Nucleus accumbens (tissue), 56 donors: ENCODE measurements around the gene DNMT3B.
"Not testable (repeated sequence)": the region's sequence is repeated elsewhere in the genome, so short reads cannot be mapped to it uniquely, and the experiment has no call there.

Source experiments
- DNase-seq, 56 donors: peaks; one replicate each; lab custom pipeline; 2025; lab: John Stamatoyannopoulos, UW

The DNMT3B gene

DNA sequence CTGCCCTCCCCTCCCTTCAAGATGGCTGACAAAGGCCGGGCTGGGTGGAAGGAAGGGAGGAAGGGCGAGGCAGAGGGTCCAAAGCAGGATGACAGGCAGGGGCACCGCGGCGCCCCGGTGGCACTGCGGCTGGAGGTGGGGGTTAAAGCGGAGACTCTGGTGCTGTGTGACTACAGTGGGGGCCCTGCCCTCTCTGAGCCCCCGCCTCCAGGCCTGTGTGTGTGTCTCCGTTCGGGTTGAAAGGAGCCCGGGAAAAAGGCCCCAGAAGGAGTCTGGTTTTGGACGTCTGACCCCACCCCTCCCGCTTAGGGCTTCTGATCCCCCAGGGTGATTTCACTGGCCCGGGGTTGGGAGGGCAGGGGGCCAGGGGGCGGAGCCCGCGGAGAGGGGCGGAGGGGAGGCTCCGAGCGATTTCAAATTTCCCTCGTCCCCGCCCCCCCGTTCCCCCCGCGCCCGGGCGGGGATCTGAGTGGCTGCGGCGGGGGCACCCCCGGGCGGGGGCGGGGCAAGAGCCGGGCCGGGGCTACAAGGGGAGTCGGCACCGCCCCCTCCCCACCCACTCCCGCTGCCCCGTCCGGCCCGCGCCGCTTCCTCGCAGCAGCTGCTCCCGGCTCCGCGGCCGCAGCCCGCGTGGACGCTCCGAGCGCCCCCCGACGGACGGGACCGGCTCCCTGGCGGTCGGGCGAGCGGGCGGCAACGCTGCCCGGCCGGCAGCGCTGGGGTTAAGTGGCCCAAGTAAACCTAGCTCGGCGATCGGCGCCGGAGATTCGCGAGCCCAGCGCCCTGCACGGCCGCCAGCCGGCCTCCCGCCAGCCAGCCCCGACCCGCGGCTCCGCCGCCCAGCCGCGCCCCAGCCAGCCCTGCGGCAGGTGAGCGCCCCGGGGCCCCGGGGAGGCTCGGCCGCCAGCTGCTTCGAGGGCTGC, at the start of gene DNMT3B:
DNMT3B (plus strand) TSS at position 555 of the 923 bp plus-strand sequence. CDS start 17,939 bp downstream, outside the sequence.
- DNase-seq = peak in 48 of 56 donors; percentile 5 to 82 (median 61)

DNA sequence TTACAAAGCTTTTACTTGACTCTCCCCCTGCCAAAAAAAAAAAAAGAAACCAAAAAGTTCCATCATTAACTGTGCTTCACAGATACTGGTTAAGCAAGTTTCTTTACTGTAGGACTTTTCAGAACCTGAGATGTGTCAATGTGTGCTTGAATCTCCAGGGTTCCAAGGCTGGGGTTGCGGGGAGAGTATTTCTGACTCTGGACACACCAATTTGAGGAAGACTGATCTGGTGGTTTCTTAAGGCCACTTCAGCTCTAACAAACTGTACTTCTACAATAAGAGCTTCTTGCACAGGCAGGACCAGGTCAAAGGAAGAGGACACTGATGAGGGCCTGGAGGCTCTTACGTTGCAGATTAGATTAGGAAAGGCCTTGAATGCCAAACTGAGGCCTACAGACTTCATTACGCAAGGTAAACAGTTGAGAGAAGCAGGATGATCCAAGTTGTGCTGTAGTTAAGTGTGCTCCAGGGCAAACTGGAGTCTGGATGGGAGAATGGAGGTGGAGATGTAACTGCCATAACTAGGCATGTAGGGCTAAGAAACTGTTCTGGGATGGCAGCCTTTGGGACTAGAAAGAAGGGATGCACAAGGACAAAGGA, 43.3 kb upstream of the DNMT3B start:
- no peak for DNase-seq

DNA sequence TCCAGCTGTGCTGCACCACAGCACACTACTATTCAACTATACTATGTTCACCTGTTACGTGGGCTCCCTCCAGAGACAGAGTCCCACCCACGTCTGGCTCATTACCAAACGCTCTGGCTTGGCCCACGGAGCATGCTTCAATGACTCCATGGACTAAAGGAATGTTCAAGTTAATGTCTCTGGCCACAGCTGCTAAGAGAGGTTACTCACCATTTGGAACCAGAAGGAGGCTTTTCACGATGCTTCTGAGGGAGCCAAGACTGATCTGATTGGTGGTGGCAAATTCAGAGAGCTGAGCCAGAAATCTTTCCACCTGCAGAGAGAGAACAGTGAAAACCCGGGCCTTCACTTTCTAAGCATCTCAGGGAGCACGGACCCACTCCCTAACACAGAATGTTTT, 34.5 kb upstream of the DNMT3B start:
- peak in 15 of 56 donors; percentile 0 to 38 (median 12) for DNase-seq

DNA sequence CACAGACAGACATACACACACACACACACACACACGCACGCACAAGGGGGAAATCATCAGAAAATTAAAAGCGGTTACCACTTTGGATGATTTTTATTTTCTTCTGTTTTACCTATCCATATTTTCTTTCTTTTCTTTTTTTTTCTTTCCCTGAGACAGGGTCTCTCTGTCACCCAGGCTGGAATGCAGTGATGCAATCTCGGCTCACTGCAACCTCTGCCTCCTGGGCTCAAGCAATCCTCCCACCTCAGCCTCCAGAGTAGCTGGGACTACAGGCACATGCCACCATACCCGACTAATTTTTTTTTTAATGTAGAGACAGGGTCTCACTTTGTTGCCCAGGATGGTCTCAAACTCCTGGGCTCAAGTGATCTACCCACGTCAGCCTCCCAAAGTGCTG, 33.8 kb upstream of the DNMT3B start:
- DNase-seq = not testable (repeated sequence)

DNA sequence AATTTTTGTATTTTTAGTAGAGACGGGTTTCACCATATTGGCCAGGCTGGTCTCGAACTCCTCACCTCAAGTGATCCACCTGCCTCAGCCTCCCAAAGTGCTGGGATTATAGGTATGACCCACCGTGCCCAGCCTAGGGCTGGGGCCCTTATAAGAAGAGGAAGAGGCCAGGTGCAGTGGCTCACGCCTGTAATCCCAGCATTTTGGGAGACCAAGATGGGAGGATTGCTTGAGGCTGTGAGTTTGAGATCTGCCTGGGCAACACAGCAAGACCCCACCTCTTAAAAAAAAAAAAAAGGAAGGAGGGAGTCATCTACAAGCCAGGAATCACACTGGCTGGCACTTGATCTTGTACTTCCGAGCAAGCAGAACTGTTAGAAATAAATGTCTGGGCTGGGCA, 32.9 kb upstream of the DNMT3B start:
- not testable (repeated sequence) for DNase-seq

DNA sequence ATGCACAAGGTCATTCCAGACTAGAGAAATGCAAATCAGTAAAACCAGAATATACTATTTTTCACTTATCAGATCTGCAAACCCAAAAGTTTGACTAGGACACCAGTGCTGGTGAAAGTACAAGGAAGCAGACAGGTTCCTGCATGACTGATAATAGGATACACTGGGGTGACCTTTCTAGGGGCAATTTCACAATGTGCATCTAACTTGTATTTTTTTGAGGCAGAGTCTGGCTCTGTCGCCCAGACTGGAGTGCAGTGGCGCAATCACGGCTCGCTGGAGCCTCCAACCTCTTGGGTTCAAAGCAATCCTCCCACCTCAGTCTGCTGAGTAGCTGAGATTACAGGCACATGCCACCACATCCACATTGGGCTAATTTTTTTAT, 30.3 kb upstream of the DNMT3B start:
- DNase-seq = no peak

DNA sequence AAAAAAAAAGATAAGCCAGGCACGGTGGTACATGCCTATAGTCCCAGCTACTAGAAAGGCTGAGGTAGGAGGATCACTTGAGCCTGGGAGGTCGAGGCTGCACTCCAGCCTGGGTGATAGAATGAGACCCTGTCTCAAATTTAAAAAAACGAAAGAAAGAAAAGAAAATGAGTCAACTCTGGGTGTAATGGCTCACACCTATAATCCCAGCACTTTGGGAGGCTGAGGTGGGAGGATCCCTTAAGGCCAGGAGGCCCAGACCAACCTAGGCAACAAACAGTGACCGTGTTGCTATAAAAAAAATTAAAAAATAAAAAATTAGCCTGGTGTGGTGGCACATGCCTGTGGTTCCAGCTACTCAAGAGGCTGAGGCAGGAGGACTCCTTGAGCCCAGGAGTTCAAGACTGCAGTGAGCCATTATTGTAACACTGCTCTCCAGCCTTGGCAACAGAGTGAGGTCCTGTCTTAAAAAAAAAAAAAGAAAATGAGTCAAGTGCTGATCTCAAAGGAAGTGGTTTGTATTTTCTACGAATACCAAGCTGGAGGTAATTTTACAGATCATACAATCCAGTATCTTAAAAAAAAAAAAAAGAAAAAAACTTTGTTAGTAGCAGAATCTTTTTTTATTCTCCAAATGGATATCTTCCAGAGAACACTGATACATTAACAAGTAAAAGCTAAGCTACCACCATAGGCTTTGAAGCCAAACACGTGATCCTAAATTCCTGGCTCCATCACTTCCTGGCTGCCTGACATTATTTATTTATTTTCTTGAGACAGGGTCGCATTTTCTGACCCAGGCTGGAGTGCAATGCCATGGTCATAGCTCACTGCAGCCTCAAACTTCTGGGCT, 24.6 kb upstream of the DNMT3B start:
- DNase-seq = no peak

DNA sequence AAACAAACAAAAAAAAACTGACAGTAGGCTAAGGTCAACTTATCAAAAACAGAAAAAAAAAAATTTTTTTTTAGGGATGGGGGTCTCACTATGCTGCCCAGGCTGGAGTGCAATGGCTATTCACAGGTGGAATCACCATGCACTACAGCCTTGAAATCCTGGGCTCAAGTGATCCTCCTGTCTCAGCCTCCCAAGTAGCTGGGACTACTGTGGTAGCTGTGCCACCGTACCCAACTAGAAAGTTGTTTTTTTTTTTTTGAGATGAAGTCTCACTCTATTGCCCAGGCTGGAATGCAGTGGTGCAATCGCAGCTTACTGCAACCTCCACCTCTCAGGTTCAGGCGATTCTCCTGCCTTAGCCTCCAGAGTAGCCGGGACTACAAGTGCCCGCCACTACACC, 21.0 kb upstream of the DNMT3B start:
- no peak for DNase-seq

DNA sequence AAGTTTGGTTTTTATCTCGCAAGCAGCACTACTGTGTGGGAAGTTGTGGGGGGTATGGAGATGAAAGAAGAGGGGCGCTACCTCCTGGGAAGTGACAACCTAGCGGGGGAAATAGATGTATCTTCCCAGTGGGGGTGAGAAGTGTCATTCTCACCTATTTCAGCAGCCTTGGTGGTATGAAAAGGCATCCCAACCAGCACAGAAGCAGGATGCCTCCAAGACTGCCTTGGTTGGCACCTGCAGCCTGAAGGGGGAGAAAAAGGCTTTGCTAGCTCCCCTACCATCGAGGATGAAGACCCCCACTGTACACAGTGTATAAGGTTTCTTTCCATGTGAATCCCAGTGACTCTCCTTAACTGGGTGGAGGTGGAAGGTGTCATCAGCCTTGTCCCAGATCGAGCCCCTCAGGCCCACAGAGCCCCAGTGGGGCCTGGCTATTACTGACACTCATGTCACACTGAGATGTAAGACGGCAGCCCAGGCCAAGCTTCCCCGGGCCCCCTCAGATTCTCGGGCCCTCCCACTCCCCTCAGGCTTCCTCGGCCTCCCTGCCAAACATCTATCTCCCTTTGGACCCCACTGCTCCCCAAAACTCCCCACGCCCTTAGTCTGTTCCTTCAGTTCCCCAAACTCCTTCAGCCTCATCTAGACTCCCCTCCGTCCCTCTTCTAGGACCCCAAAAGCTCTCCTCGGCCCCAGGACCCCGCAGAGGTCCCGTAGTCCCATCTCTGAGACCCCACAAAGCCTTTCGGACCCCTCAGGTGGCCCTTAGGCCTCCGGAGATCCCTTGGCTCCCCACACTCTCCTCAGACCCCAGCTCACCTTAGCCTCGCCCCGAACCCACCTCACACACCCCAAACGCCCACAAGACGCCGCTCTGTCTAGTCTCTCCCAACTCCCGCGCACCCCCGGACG, 19.6 kb upstream of the DNMT3B start:
- DNase-seq = peak in 30 of 56 donors; percentile 5 to 71 (median 36)

DNA sequence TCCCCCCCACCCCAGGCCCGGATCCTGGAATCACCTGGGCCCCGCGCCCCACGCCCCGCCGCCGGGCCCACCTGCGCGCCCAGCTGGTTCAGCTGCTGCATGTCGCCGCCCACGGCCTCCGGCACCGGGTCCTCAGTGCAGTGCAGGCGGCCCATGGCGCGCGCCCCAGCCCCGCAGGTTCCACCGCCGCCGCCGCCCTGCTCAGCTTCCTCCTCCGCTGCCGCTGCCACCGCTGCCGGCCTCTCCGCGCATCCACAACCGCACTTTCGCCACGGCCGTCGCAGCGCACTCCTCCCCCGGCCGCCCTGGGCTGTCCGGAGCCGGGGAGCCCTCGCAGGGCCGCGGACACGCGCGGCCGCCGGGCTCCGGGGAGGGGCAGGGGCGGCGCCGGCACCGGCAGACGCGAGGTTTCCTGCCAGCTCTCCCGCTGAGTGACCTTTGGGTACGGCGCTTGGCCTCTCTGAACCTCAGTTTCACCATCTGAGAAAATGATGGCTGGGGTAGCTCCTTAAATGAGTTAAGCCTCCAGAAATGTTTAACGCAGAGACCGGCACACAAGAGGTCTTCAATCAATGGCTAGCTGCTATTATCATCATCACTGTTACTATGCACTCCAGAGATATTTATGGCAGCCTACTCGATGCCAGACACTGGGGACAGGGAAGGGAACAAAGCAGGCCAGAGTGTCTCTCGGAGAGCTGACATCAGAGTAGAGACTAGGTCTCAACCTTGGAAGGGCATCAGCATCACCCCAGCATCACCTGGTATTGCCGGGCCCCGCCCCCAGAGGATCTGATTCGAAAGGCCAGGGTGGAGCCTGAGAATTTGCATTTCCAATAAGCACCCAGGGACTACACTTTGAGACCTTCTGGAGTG, 18.7 kb upstream of the DNMT3B start, which contains the start of gene COMMD7:
COMMD7 (minus strand) TSS at position 231 of the 876 bp plus-strand sequence; CDS start at position 155, 76 bp downstream.
- DNase-seq = peak in 40 of 56 donors; percentile 4 to 58 (median 32)

DNA sequence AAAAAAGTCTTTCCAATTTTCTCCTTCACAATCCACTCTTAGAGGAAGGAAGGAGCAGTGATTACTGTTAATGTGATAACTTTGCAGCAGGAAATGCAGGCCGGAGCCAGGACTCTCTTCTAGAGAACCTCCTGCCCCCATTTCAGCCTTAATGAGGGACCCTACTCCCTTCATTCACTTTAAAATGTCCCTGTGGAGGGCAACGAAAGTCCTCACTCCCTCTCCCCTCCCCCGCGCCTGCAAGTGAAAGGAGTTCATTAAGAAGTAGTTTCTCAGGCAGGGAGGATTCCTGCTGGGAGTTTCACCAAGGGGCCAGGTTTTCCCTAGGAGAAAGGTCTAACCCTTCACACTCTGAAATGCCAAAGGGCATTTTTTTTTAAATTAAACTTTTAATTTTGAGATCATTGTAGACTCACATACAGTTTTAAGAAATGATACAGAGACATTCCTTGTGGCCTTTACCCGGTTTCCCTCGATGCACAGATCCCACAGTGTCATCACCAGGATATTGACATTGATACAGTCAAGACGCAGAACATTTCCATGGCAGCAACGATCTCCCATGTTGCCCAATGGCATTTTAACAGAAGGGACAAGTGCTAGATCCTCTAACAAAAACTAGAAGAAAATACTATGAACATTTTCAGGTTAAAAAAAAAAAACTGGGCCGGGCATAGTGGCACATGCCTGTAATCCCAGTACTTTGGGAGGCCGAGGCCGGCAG, 12.1 kb upstream of the DNMT3B start:
- peak in 1 of 56 donors; percentile 10 for DNase-seq

DNA sequence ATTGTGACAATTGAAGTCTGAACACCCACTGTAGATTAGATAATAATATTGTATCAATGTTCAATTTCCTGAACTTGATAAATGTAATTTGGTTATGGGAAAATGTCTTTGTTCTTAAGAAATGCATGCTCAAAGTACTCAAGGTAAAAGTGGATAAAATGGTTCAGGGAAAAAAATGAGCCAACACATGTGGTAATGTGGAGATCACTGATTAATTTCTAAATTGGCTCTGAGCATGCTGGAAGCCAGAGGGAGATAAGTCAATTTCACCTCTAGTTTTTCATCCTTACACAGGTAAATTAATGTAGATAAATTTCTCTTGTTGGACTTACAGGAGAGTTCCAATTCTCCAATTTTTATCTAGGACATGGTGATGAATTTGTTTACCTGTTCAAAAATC, 10.9 kb upstream of the DNMT3B start:
- DNase-seq = no peak

DNA sequence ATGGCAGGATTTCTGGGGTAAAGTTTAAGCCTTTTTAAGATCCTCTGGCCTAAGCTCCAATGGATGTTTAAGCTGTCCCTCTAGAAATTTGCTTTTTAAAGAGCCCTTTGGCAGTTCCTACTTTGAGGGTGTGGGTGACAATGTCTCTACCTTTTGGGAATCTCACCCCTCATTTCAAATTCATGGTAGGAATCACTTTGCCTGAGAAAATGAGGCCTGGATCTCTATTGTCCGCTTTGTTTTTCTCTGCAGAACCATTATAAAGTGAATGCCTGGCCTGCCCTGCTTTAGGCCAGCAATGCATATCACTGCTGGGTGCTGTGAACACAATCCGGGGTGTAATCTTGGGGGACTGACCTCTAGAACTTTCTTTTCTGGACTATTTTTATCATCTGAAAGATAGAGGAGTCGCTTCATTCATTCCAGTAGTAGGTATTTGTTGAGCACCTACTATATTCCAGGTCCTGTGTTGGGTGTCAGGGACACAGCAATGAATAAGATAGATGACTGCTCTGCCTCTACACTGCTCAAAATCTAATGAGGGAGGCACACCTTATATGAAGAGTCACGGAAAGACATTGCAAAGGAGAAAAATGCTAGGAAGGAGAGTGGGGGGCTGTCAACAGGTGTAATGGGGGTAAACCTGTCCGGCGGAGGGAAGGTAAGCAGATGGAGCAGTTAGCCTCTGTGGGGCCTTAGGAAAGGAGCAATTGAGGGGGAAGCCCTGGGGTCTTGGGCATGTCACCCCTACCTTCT, 10.3 kb upstream of the DNMT3B start:
- DNase-seq = no peak

DNA sequence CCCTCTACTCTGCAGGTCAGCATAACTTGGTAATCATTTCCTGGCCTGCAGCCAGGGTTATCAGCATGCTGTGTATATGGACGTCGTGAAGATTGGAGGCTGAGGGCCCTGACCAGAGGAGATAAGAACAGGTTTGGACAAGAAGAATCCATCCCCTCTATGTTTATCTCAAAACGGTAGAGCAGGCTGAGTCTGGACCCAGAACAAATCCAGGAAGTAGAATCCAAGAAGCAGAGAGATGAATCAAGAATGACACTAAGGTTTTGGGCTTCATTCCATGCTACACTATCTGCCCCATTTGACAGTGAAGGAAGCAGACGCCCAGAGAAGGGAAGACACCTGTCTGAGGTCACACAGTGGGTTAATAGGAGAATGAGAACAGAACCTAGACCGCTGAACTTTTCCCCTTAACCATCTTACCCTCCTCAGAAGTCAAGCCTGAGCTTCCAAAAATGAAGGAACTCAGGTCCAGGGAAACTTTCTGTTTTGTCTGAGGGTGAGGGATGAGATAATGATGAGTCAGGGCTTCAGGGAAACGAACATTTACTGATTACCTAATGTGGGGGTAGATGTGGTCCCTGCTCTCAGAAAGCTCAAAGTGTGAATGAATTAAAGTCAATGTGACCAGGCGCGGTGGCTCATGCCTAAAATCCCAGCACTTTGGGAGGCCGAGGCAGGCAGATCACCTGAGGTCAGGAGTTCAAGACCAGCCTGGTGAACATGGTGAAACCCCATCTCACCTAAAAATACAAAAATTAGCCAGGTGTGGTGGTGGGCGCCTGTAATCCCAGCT, 9.5 kb upstream of the DNMT3B start:
- no peak for DNase-seq

DNA sequence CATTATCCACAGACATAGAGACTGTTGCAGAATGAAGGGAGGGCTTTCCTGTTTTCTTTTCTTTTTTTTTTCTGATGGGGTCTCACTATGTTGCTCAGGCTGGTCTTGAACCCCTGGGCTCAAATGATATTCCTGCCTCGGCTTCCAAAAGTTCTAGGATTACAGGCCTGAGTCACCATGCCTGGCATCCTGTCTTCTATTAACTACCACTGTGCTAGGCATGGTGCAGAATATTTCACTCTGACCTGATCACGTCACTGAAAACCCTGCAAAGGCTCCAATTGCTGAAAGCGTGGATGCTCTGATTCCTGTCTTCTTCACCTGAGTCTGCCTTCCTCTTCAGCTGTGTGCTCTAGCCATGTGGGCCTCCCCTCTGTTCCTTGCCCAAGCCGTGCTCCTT, 8.5 kb upstream of the DNMT3B start:
- no peak for DNase-seq

DNA sequence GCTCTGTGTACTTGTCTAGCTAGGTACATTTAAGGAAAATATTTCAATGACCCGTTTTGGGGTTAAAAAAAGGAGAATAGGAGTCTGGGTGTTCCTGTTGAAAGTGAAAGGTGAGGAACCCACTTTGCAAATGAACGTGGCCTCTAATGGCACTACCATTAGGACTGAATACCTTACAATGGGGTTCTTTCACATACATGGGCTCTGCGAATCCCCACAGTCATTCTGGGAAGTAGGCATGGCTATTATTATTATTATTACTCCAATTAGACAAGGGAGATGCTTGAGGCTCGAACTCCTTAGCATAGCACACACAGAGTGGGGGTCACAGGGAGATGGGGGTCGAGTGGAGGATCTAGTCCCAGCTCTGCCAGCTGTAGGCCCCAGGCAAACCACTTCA, 6.0 kb upstream of the DNMT3B start:
- DNase-seq = no peak
